CD8-positive, alpha-beta memory T cell (primary cell): ENCODE measurements around the gene PLEKHA6. TPM values are rescaled to one million over a fixed set of nuclear protein-coding genes. Genes with fewer than 3 reads are reported as not detected.

Experiments used
- CTCF ChIA-PET: fragments of 350-600 bp; sonication (Branson Sonifier 250); formaldehyde crosslinking; loops from one replicate; lab custom pipeline; 2021; ENCODE audit warnings: antibody characterized with exemption; lab: Charles Lee
- POLR2A ChIA-PET: fragments of 350-600 bp; sonication (Branson Sonifier 250); formaldehyde crosslinking; loops from one replicate; lab custom pipeline; 2021; ENCODE audit warnings: antibody characterized with exemption; lab: Charles Lee
- DNase-seq, 5 donors: peaks; one replicate each; pipeline versions ENCODE4 v3.0.0 to v3.0.0-alpha.2; 2020 to 2022; ENCODE audit warnings: mixed read lengths in 1 of 5
- H3K27ac ChIP-seq: one replicate; pipeline ENCODE4 v1.7.0; 2013; ENCODE audit warnings: low read depth, mild to moderate bottlenecking, low read length, moderate library complexity
- H3K27me3 ChIP-seq: 2 replicates; pipeline ENCODE4 v1.7.0; 2013; ENCODE audit warnings: low read length, mild to moderate bottlenecking; ENCODE audit not compliant: insufficient read depth, poor library complexity, severe bottlenecking
- H3K36me3 ChIP-seq: 2 replicates; pipeline ENCODE4 v1.7.0; 2013; ENCODE audit warnings: mild to moderate bottlenecking, low read length, moderate library complexity; ENCODE audit not compliant: insufficient read depth
- H3K4me1 ChIP-seq: 2 replicates; pipeline ENCODE4 v1.7.0; 2013; ENCODE audit warnings: mild to moderate bottlenecking, low read length, moderate library complexity; ENCODE audit not compliant: insufficient read depth
- H3K4me3 ChIP-seq: 2 replicates; pipeline ENCODE4 v1.7.0; 2013; ENCODE audit warnings: mild to moderate bottlenecking, low read length
- H3K9me3 ChIP-seq: 2 replicates; pipeline ENCODE4 v1.7.0; 2013; ENCODE audit warnings: mild to moderate bottlenecking, low read length
- H3K27ac Mint-ChIP-seq, 8 donors: one replicate each; pipeline ENCODE4 v1.8.0; 2020 to 2021; ENCODE audit warnings: mixed read lengths in 8 of 8, mild to moderate bottlenecking in 6 of 8, inconsistent platforms in 3 of 8, moderate library complexity in 3 of 8
- H3K27me3 Mint-ChIP-seq, 2 donors: one replicate each; pipeline ENCODE4 v1.8.0; 2020 to 2021; ENCODE audit warnings: mixed read lengths in 2 of 2, mild to moderate bottlenecking in 1 of 2, moderate library complexity in 1 of 2
- H3K36me3 Mint-ChIP-seq, 3 donors: one replicate each; pipeline ENCODE4 v1.8.0; 2020 to 2021; ENCODE audit warnings: mixed read lengths in 3 of 3, inconsistent platforms in 1 of 3, mild to moderate bottlenecking in 1 of 3
- H3K4me1 Mint-ChIP-seq, 3 donors: one replicate each; pipeline ENCODE4 v1.8.0; 2020 to 2021; ENCODE audit warnings: mixed read lengths in 3 of 3, inconsistent platforms in 1 of 3, mild to moderate bottlenecking in 1 of 3
- H3K4me3 Mint-ChIP-seq, 7 donors: one replicate each; pipeline ENCODE4 v1.8.0; 2020 to 2021; ENCODE audit warnings: mixed read lengths in 7 of 7, mild to moderate bottlenecking in 6 of 7, moderate library complexity in 4 of 7, inconsistent platforms in 2 of 7
- H3K9me3 Mint-ChIP-seq, 5 donors: one replicate each; pipeline ENCODE4 v1.8.0; 2020 to 2022; ENCODE audit warnings: mixed read lengths in 5 of 5, mild to moderate bottlenecking in 3 of 5, moderate library complexity in 2 of 5, inconsistent platforms in 1 of 5
- polyA plus RNA-seq: library from polyadenylated mRNA; unstranded; fragments of 300-500 nt; fragmentation: Illumina TruSeq; gene quantifications from one replicate; pipeline ENCODE4 v1.2.3, GENCODE V29; 2021
- total RNA-seq, 2 experiments: library from RNA; stranded (reverse); gene quantifications; one replicate each; pipeline ENCODE4 v1.2.3, GENCODE V29; 2021

Gene PLEKHA6
- total and polyA plus RNA-seq, 3 experiments from 2014 or later = 0.09 to 0.13 TPM; not detected in 1

- CTCF ChIA-PET = no interaction called here
- Histone ChIP-seq H3K27ac (no peak overlapping the region), H3K4me3 (no peak overlapping the region), H3K4me1 (no peaks in the 10 kb centered on the region), H3K27me3 (peaks cover 4% of the 10 kb centered on the region), H3K9me3 (no peaks in the 10 kb centered on the region), H3K36me3 (no peaks in the 10 kb centered on the region)
- DNase-seq = no peak
- H3K4me3 Mint-ChIP-seq = no peak overlapping the region
- no peak overlapping the region for H3K27ac Mint-ChIP-seq
- H3K4me1 Mint-ChIP-seq = no peaks in the 10 kb centered on the region
- H3K27me3 Mint-ChIP-seq = peaks cover 3 to 19% of the 10 kb centered on the region in 2 donors
- POLR2A ChIA-PET = no interaction called here
- no peaks in the 10 kb centered on the region for H3K36me3 Mint-ChIP-seq
- H3K9me3 Mint-ChIP-seq = no peaks in the 10 kb centered on the region
Observed at GRCh38 chr1:204338360-204338759, 21.4 kb downstream of the PLEKHA6 start.

GRCh38 chr1:204337583-204337982, 22.1 kb downstream of the PLEKHA6 start:
- no peak overlapping the region for H3K27ac Mint-ChIP-seq
- POLR2A ChIA-PET = no interaction called here

GRCh38 chr1:204337036-204337429, 22.7 kb downstream of the PLEKHA6 start:
- H3K27me3 Mint-ChIP-seq = peaks cover 7 to 26% of the 10 kb centered on the region in 2 donors
- CTCF ChIA-PET = no interaction called here
- Histone ChIP-seq H3K36me3 (no peaks in the 10 kb centered on the region), H3K4me1 (no peaks in the 10 kb centered on the region), H3K9me3 (no peaks in the 10 kb centered on the region), H3K4me3 (no peak overlapping the region), H3K27ac (no peak overlapping the region), H3K27me3 (peaks cover 4% of the 10 kb centered on the region)
- no peaks in the 10 kb centered on the region for H3K9me3 Mint-ChIP-seq
- H3K4me1 Mint-ChIP-seq = no peaks in the 10 kb centered on the region
- POLR2A ChIA-PET = no interaction called here
- H3K27ac Mint-ChIP-seq = no peak overlapping the region
- no peaks in the 10 kb centered on the region for H3K36me3 Mint-ChIP-seq
- H3K4me3 Mint-ChIP-seq = no peak overlapping the region
- no peak for DNase-seq

More at GRCh38 chr1:204337583-204337982, 22.1 kb downstream of the PLEKHA6 start:
- peaks cover 4% of the 10 kb centered on the region for H3K27me3 ChIP-seq
- H3K27ac ChIP-seq = no peak overlapping the region
- no peak overlapping the region for H3K4me3 ChIP-seq
- Mint-ChIP-seq H3K27me3 (peaks cover 7 to 25% of the 10 kb centered on the region in 2 donors), H3K9me3 (no peaks in the 10 kb centered on the region), H3K4me1 (no peaks in the 10 kb centered on the region), H3K36me3 (no peaks in the 10 kb centered on the region), H3K4me3 (no peak overlapping the region)
- H3K4me1 ChIP-seq = no peaks in the 10 kb centered on the region
- no peaks in the 10 kb centered on the region for H3K9me3 ChIP-seq
- H3K36me3 ChIP-seq = no peaks in the 10 kb centered on the region
- CTCF ChIA-PET = no interaction called here
- no peak for DNase-seq

GRCh38 chr1:204336421-204337035, 23.2 kb downstream of the PLEKHA6 start:
- H3K27me3 Mint-ChIP-seq = peaks cover 7 to 25% of the 10 kb centered on the region in 2 donors
- CTCF ChIA-PET = no interaction called here
- H3K36me3 Mint-ChIP-seq = no peaks in the 10 kb centered on the region
- H3K36me3 ChIP-seq = no peaks in the 10 kb centered on the region
- H3K4me3 Mint-ChIP-seq = no peak overlapping the region
- POLR2A ChIA-PET = no interaction called here
- no peak overlapping the region for H3K4me3 ChIP-seq
- H3K4me1 Mint-ChIP-seq = no peaks in the 10 kb centered on the region
- no peaks in the 10 kb centered on the region for H3K9me3 ChIP-seq
- peaks cover 4% of the 10 kb centered on the region for H3K27me3 ChIP-seq
- H3K9me3 Mint-ChIP-seq = no peaks in the 10 kb centered on the region
- H3K27ac ChIP-seq = no peak overlapping the region
- H3K4me1 ChIP-seq = no peaks in the 10 kb centered on the region
- no peak overlapping the region for H3K27ac Mint-ChIP-seq
- no peak for DNase-seq

- ChIA-PET POLR2A (no interaction called here), CTCF (no interaction called here)
- no peaks in the 10 kb centered on the region for H3K36me3 Mint-ChIP-seq
Observed at GRCh38 chr1:204335533-204335932, 24.2 kb downstream of the PLEKHA6 start.

GRCh38 chr1:204335085-204335484, 24.6 kb downstream of the PLEKHA6 start:
- POLR2A ChIA-PET = no interaction called here

More at GRCh38 chr1:204335533-204335932, 24.2 kb downstream of the PLEKHA6 start:
- no peak for DNase-seq
- Mint-ChIP-seq H3K4me3 (no peak overlapping the region), H3K27ac (no peak overlapping the region), H3K4me1 (no peaks in the 10 kb centered on the region), H3K27me3 (peaks cover 12 to 26% of the 10 kb centered on the region in 2 donors), H3K9me3 (no peaks in the 10 kb centered on the region)
- H3K36me3 ChIP-seq = no peaks in the 10 kb centered on the region
- H3K27me3 ChIP-seq = peaks cover 4% of the 10 kb centered on the region
- no peak overlapping the region for H3K27ac ChIP-seq
- H3K4me3 ChIP-seq = no peak overlapping the region
- no peaks in the 10 kb centered on the region for H3K4me1 ChIP-seq
- no peaks in the 10 kb centered on the region for H3K9me3 ChIP-seq

GRCh38 chr1:204334455-204334854, 25.3 kb downstream of the PLEKHA6 start:
- no peaks in the 10 kb centered on the region for H3K4me1 Mint-ChIP-seq
- H3K4me3 ChIP-seq = no peak overlapping the region
- H3K27ac ChIP-seq = no peak overlapping the region
- H3K9me3 ChIP-seq = no peaks in the 10 kb centered on the region
- H3K27me3 Mint-ChIP-seq = peaks cover 12 to 29% of the 10 kb centered on the region in 2 donors
- CTCF ChIA-PET = no interaction called here
- H3K4me1 ChIP-seq = no peaks in the 10 kb centered on the region
- POLR2A ChIA-PET = no interaction called here
- H3K27me3 ChIP-seq = no peaks in the 10 kb centered on the region
- H3K36me3 ChIP-seq = no peaks in the 10 kb centered on the region
- H3K9me3 Mint-ChIP-seq = no peaks in the 10 kb centered on the region
- no peak overlapping the region for H3K27ac Mint-ChIP-seq
- H3K4me3 Mint-ChIP-seq = no peak overlapping the region
- DNase-seq = no peak
- no peaks in the 10 kb centered on the region for H3K36me3 Mint-ChIP-seq

More at GRCh38 chr1:204335085-204335484, 24.6 kb downstream of the PLEKHA6 start:
- Histone ChIP-seq H3K4me1 (no peaks in the 10 kb centered on the region), H3K4me3 (no peak overlapping the region), H3K27me3 (no peaks in the 10 kb centered on the region), H3K27ac (no peak overlapping the region), H3K9me3 (no peaks in the 10 kb centered on the region), H3K36me3 (no peaks in the 10 kb centered on the region)
- no peak overlapping the region for H3K27ac Mint-ChIP-seq
- no peak overlapping the region for H3K4me3 Mint-ChIP-seq
- H3K9me3 Mint-ChIP-seq = no peaks in the 10 kb centered on the region
- CTCF ChIA-PET = no interaction called here
- H3K36me3 Mint-ChIP-seq = no peaks in the 10 kb centered on the region
- peaks cover 12 to 29% of the 10 kb centered on the region in 2 donors for H3K27me3 Mint-ChIP-seq
- DNase-seq = no peak
- no peaks in the 10 kb centered on the region for H3K4me1 Mint-ChIP-seq

GRCh38 chr1:204333427-204333826, 26.3 kb downstream of the PLEKHA6 start:
- H3K9me3 Mint-ChIP-seq = no peaks in the 10 kb centered on the region
- ChIA-PET CTCF (interaction anchor here (1.6 kb wide), 1 partner anchor 14 kb away, joined by 3 read pairs; no protein-coding TSS in a partner anchor), POLR2A (no interaction called here)
- H3K36me3 Mint-ChIP-seq = peaks cover 0 to 4% (median 2%) of the 10 kb centered on the region in 3 donors
- no peak for DNase-seq
- no peak overlapping the region for H3K27ac ChIP-seq
- no peaks in the 10 kb centered on the region for H3K9me3 ChIP-seq
- no peaks in the 10 kb centered on the region for H3K4me1 ChIP-seq
- H3K27me3 ChIP-seq = no peaks in the 10 kb centered on the region
- H3K4me3 ChIP-seq = no peak overlapping the region
- no peaks in the 10 kb centered on the region for H3K36me3 ChIP-seq
- H3K27ac Mint-ChIP-seq = no peak overlapping the region
- H3K4me1 Mint-ChIP-seq = no peaks in the 10 kb centered on the region
- H3K4me3 Mint-ChIP-seq = no peak overlapping the region
- H3K27me3 Mint-ChIP-seq = peaks cover 14 to 33% of the 10 kb centered on the region in 2 donors
